Activated CD4-positive, alpha-beta T cell treated with anti-CD3 and anti-CD28 coated beads for 1 hour (primary cell): ENCODE measurements around the gene HRH1.
"Not testable (repeated sequence)": the region's sequence is repeated elsewhere in the genome, so short reads cannot be mapped to it uniquely, and the experiment has no call there.

Experiments
- DNase-seq: peaks from one replicate; pipeline ENCODE4 v3.0.0-alpha.2; 2020

The HRH1 gene

DNA sequence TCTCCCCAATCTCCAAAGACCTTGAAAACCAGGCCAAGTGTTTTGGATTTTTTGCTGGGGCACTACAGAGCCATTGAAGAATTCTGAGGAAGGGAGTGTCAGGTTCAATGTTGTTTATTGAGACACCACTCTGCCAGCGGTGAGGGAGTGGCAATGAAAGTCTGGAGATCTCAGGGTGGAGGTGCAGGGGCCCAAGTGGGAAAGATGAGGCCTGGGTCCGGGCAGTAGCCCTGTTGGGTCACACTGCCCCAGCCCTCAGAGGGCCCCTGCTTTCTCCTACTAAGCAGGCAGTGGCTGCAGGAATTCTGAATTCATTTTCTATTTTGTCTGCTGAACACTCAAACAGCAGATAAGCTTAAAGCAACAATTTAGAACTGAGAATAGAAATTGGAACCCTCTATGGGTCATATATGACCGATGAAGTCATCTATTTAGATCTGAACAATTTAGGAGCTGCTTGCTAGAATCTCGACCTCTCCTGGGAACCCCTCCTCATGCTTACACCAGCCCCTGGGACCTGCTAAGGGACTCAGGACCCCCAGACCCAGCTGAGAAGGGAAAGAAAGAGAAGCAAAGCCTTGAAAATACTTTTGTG lies 17.9 kb downstream of the HRH1 start:
- no peak for DNase-seq

GRCh38 chr3:11173828-11174465 lies 19.7 kb downstream of the HRH1 start:
- no peak for DNase-seq

GRCh38 chr3:11178421-11178820 lies 24.1 kb downstream of the HRH1 start:
- no peak for DNase-seq

- not testable (repeated sequence) for DNase-seq
Measured at GRCh38 chr3:11184328-11184969, 30.2 kb downstream of the HRH1 start.

DNA sequence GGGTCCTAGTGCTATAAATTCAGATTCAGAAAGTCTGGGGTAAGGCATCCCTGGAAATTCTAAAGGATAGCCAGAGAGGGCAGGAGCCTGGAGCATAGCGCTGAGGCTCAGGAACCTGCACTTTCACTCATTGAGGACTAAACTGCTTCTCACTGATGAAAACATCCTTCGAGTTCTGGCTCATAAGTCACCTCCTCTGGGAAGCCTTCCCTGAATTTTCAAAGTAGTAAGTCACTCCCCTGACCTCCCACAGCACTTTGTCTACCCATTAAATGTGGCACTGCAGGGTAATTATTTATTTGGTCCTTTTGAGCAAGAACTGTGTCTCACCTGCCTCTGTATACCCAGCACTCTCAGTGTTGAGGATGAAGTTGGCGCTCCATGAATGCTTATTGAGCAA lies 30.9 kb downstream of the HRH1 start:
- no peak for DNase-seq

- no peak for DNase-seq
Measured at GRCh38 chr3:11185564-11186317, 31.4 kb downstream of the HRH1 start.

DNA sequence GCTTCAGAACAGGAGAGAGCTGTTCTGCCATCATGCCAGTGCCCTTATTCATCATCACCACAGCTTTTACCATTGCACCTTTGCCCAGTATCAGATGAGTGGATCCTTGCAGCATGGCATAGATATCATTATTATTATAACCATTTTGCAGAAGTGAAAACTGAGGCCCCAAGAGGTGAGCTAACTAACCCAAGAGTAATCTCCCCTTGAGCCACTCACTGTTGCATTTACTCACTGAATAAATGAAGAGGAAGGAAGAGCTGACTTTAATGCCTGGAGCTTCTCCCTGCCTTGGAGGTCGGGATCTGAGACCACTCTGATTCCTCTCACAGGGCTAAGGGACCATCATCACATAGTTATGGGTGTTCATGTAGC lies 32.0 kb downstream of the HRH1 start:
- no peak for DNase-seq

GRCh38 chr3:11186771-11187191 lies 32.5 kb downstream of the HRH1 start:
- DNase-seq = no peak

- DNase-seq = no peak
Measured at GRCh38 chr3:11187681-11188080, 33.4 kb downstream of the HRH1 start.

DNA sequence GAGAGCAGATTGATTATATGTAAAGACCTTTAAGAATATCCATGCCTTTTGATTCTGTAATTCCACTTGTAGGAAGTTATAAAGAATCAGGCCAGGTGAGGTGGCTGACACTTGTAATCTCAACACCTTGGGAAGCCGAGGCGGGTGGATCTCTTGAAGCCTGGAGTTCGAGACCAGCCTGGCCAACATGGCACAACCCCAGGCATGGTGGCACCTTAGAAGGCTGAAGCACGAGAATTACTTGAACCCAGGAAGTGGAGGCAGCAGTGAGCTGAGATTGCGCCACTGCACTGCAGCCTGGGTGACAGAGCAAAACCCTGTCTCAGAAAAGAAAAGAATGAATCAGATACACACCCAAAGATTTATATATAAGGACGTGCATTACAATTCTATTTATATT lies 33.9 kb downstream of the HRH1 start:
- no peak for DNase-seq

DNA sequence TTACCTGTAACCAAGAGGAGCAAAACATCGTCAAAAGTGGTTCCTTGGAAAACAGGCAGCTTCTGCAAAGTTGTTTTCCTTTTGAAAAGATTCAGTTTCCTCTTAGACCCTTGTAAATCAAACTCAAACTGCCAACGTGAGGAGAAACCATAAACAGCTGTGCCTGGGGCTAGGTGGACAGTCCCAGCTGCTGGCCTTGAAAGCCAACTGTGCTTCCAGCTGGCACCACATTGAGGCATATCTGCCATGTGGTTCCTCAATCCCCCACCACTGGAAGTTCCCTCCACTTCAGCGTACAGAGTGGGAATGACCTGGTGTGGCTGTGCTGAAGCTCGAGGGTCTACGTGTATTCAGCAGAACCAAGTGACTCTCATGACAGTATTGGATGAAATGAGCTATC lies 40.9 kb downstream of the HRH1 start:
- no peak for DNase-seq

DNA sequence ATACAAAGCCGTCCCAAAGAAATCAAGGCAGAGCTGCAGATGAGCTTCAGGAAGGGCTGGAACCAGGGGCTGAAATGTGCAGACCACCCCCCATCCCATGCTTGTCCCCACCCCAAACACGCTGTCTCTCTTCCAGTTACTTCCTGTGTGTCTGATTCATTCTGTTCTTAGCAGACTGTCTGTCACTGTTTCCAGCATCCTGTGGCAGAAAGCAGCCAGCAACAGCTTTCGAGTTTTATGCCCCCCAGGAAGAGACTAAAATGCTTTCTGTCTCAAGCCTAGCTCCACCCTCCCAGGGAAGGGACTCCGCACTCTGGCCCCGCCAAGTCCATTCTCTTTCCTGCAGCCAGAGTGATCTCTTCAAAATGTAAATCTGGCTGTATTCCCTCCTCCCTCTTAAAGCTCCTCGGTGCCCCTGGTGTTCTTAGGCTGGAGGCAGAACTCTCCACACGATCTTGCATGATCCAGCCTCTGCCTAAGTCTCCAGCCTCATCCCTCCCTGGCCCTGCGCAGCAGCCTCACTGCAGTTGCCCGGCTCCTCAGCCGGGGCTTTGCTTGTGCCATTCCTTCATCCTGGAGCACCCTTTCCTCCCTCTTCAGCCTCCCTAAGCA lies 41.5 kb downstream of the HRH1 start:
- DNase-seq = no peak

- no peak for DNase-seq
Measured at GRCh38 chr3:11197484-11197883, 43.2 kb downstream of the HRH1 start.

DNA sequence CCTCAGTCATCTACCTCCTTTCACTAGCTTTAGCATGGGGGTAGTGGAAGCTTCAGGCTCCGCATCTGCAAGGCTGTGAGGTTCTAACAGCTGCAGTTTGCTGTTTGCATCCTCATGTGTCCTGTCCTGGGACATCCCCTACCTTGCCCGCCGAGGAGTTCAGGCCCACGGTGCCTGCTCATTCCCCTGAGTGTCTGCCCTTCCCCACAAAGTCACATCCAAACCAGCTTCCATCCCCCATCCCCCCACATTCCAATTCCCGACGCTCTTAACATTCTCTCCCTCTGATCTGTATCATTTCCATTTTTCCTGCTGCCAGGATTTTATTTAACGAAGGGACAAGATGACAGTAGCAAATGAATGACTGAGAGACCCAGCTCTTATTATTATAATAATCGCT lies 43.8 kb downstream of the HRH1 start:
- no peak for DNase-seq

- no peak for DNase-seq
Measured at GRCh38 chr3:11198495-11198894, 44.2 kb downstream of the HRH1 start.

DNA sequence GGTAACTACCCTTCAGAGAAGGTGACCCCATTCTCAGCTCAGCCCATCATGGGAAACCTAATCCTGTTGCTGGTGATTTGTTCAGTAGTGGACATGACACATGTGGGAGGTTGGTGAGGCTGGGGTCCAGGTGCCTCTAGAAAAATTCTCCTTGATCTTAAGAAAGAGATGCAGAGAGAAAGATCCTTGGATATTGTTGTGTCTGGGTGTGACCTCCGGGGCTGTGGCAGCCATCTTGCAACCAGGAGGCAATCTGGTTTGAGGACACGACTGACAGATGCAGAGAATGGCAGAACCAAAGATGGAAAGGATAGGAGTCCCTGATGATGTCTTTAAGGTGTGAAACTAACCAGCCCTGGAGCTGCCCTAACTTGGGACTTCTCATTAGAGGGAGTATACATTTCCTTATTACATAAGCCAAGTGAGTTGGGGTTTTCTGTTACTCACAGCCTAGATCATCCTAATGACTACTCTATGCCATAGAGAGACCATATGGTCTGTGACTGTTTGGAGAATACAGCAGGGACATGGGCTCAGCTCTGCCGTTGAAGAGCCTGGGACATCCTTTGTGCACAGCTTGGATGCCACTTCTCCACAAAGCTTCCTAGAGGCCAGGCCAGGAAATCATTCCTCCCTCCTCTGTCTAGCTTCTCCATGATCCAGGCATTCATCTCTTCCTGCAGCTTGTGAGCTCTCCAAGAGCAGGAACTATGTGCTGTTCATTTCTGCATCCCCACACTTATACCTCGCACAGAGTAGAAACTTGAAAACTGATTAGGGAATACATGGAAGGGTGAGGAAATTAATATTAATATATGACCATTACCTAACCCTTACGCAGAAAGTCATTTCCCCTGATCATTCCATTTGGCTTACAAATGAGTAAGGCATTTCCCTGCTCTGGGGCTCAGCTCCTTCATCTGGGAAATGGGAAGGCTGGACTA lies 45.9 kb downstream of the HRH1 start:
- no peak for DNase-seq

DNA sequence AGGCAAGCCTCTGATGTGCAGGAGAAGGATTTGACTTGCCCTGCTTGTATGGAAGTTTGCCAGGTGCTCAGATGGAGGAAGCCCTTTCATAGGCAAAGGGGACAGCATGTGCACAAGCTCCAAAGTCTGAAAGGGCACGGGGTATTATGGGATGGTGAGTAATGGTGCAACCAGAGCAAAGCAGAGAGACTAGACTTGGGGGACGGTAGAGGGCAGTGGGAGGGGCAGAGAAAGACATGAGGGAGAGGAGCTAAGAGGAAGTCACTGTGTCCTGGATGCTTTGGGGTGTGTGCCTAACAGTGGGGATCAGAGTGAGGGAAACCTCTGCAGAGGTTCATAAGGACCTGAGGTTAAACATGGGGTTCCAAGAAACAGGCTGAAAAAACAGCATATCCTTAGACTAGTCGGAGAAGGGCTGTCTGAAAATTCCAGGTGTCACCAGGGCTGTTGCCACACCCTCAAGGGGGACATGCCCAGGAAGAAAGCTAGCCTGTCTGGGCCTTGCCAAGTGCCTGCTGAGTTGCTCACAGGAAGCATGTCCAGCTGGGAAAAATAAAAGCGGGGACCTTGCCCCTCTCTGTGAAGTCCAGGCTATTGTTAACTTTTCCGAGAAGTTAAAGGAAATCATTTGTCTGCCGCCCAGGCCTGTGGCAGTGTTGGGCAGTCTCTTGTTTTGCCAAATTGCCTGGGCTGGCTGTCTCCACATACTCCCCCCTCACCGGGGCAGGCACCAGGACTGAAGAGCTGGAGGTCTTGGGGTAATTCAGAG lies 47.1 kb downstream of the HRH1 start:
- DNase-seq = no peak

DNA sequence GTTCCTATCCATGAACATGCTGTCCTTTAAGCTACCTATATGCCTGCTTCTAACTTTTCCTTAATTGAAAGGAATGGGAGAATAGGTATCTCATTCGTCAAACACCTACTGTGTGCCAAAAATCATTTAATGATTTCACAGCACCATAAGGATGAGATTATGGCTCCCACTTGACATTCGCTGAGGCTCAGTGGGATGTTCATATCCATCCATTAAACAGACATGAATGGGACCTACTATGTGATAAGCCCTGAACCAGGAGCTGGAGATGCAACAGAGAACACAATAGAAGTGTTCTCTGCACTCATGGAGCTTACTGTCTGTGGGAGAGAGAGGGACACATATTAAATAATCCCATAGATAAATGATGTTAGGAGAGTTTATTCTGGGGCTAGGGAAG lies 49.7 kb downstream of the HRH1 start:
- DNase-seq = no peak

DNA sequence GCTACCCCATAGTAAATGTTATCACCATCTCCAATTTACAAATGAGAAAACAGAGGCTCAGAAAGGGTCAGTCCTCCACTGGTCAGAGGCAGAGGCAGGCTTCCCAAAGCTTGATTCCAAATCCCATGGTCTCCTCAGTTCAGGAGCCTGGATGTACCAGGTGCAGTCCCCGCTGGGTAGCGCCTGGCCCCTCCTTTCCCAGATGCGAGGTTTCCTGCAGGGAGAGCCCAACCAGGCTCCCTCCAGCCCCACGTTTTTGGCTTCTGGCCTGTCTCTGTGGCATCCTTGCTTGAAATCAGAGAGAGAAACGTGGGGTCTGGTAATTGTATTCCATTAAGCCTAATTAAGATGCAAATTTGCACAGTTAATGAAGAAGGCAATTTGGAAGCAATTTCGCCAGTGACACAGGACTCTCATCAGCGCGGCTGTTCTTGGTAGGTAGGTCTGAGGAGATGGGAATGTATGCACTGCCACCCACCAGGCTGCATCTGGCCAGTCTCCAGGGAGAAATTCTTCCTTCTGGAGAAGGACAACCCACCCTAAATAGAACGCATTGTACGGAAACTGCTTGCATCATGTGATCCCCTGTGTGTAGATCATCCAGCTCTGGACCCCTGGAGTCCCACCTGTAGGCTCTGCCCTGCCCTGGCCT lies 50.5 kb downstream of the HRH1 start:
- DNase-seq = no peak

GRCh38 chr3:11205881-11206280 lies 51.6 kb downstream of the HRH1 start:
- DNase-seq = not testable (repeated sequence)

DNA sequence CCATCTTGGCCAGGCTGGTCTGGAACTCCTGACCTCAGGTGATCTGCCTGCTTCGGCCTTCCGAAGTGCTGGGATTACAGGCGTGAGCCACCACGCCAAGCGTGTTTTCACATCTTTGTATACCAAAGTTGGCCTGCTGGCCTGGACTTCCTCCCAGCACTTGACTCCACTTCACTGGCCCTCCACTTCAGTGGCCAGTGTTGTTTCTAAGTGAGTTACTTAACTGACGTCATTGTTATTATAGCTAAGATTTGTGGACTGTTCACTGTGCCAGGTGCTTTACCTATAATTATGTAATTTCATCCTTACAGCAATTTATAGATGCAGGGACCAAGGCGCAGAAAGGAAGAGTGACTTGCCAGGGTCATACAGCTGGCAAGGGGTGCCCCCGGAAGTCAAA lies 52.0 kb downstream of the HRH1 start:
- no peak for DNase-seq
